ENCODE measurements around the gene LLGL2. TPM values are rescaled to one million over a fixed set of nuclear protein-coding genes. Genes with fewer than 3 reads are reported as not detected.

Gene LLGL2
- total RNA-seq, 3 donors from 2014 or later: 4.6 to 60.2 (median 52.4) TPM

DNA sequence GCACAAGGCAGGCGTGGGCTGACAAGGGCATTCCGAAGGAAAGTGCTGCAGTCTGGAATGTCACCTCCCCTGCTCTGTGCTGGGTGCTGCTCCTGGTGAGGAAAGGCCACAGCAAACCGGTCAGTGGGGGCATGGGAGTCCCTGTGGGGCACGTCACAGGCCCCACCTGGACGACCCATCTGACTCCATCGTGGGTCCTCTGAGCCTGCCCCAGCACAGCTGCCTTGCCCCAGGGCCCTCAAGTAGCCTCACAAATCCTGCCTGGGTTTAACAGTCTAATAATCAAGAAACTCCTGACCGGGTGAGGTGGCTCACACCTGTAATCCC, 59.3 kb downstream of the LLGL2 start:
- no peak for DNase-seq (ENCODE audit: low spot score in 2 of 2)
- H3K36me3 ChIP-seq: no peaks in the 10 kb centered on the region
- no peaks in the 10 kb centered on the region for H3K27me3 ChIP-seq
- H3K9me3 ChIP-seq: no peaks in the 10 kb centered on the region
- H3K4me3 ChIP-seq: no peak overlapping the region
- TF ChIP-seq POLR2A (IDR thresholded peaks at IDR 0.05) (no peak), POLR2AphosphoS5 (IDR thresholded peaks at IDR 0.05) (no peak)
- TF ChIP-seq, protein P1, sequence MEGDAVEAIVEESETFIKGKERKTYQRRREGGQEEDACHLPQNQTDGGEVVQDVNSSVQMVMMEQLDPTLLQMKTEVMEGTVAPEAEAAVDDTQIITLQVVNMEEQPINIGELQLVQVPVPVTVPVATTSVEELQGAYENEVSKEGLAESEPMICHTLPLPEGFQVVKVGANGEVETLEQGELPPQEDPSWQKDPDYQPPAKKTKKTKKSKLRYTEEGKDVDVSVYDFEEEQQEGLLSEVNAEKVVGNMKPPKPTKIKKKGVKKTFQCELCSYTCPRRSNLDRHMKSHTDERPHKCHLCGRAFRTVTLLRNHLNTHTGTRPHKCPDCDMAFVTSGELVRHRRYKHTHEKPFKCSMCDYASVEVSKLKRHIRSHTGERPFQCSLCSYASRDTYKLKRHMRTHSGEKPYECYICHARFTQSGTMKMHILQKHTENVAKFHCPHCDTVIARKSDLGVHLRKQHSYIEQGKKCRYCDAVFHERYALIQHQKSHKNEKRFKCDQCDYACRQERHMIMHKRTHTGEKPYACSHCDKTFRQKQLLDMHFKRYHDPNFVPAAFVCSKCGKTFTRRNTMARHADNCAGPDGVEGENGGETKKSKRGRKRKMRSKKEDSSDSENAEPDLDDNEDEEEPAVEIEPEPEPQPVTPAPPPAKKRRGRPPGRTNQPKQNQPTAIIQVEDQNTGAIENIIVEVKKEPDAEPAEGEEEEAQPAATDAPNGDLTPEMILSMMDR (IDR thresholded peaks at IDR 0.05): no peak
- intact Hi-C loops (cut with DNase I; ENCODE audit: low total_unique reads): loop anchor here (1.0 to 10.0 kb wide), 2 partner anchors 38 to 160 kb away; no protein-coding TSS in a partner anchor
- H3K4me1 ChIP-seq: peaks cover 0 to 7% of the 10 kb centered on the region in 2 donors
- no peak overlapping the region for H3K27ac ChIP-seq

DNA sequence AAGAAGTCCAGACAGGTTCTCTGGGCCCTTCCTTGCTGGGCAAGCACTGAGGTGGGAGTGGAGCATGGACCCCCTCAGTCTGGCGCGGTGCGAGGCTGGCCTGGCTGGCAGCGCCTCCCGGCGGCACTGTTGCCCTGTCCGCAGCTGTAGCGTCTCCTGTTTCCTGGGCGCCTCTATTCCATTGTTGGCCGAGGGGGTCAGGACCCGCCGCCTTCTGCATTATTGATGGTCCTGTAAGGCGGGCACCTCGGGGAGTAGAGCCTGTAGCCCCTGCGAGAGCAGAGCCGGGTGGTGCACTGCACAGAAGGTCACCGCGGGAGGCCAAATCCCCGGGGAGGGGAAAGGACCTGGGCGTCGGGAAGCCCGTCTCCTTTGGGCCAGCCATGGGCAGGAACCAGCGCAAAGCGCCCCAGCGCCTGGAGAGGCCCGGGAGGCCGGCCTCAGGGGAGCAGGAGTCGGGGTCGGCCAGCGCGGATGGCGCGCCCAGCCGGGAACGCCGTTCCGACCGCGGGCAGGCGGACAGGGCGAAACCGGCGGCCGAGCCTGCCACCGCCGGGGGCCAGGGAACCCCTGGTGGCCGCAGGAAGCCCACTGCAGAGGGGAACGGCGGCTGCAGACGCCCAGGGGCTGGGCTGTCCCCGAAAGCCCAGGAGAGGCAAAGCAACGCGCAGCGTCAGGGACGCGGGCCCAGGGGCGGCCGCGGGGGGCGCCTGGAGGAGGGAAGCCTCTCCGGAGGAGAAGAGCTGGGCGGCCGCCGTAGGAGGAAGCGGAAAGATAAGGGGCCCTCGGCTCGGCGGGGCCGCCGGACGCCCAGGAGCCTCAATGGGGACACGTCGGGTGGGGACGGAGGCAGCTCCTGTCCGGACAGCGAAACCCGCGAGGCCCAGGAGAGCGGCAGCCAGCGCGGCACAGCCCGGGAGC, 62.4 kb downstream of the LLGL2 start, which contains the start of gene MYO15B:
Gene MYO15B, plus strand, starts transcription at position 126 of the 921 bp plus-strand sequence. Its CDS starts 258 bp downstream, at position 384.
- Histone ChIP-seq H3K4me1 (peaks cover 0 to 7% of the 10 kb centered on the region in 2 donors), H3K36me3 (no peaks in the 10 kb centered on the region), H3K27me3 (no peaks in the 10 kb centered on the region), H3K27ac (peak within 1 kb of the TSS; percentile 81 to 96), H3K4me3 (peak within 1 kb of the TSS; percentile 70 to 91 (median 73)), H3K9me3 (no peaks in the 10 kb centered on the region)
- DNase-seq (ENCODE audit: low spot score in 2 of 2): no peak
- intact Hi-C loops (cut with DNase I; ENCODE audit: low total_unique reads): loop anchor here (10.0 kb wide), 1 partner anchor 163 kb away; no protein-coding TSS in a partner anchor
- TF ChIP-seq, protein P1 (IDR thresholded peaks at IDR 0.05): peak; percentile 5 to 26 (median 19)
- TF ChIP-seq POLR2A (IDR thresholded peaks at IDR 0.05) (peak; percentile 5), POLR2AphosphoS5 (IDR thresholded peaks at IDR 0.05) (no peak)

DNA sequence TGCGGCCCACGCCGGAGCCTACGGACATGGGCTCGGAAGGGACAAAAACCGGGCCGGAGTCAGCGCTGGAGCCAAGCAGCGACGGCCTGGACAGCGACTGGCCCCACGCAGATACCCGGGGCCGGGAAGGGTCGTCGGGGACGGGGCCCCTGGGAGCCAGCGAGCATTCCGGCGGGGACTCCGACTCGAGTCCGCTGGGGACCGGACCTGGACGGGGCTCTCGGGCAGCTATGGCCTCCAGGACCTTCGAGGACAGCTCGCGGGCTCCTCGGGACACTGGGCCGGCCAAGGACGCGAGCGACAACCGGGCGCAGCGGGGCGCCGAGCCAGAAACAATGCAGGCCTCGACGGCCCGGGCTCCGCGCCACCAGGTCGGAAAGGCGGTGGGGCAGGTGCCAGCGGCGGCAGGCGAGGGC, 63.1 kb downstream of the LLGL2 start:
- intact Hi-C loops (cut with DNase I; ENCODE audit: low total_unique reads): loop anchor here (10.0 kb wide), 1 partner anchor 164 kb away; no protein-coding TSS in a partner anchor
- TF ChIP-seq POLR2AphosphoS5 (IDR thresholded peaks at IDR 0.05) (peak in 1 of 3 donors; percentile 9), POLR2A (IDR thresholded peaks at IDR 0.05) (peak; percentile 1)
- TF ChIP-seq, protein P1 (IDR thresholded peaks at IDR 0.05): no peak
- peak in 1 of 2 donors; percentile 69 for DNase-seq (ENCODE audit: low spot score in 2 of 2)

DNA sequence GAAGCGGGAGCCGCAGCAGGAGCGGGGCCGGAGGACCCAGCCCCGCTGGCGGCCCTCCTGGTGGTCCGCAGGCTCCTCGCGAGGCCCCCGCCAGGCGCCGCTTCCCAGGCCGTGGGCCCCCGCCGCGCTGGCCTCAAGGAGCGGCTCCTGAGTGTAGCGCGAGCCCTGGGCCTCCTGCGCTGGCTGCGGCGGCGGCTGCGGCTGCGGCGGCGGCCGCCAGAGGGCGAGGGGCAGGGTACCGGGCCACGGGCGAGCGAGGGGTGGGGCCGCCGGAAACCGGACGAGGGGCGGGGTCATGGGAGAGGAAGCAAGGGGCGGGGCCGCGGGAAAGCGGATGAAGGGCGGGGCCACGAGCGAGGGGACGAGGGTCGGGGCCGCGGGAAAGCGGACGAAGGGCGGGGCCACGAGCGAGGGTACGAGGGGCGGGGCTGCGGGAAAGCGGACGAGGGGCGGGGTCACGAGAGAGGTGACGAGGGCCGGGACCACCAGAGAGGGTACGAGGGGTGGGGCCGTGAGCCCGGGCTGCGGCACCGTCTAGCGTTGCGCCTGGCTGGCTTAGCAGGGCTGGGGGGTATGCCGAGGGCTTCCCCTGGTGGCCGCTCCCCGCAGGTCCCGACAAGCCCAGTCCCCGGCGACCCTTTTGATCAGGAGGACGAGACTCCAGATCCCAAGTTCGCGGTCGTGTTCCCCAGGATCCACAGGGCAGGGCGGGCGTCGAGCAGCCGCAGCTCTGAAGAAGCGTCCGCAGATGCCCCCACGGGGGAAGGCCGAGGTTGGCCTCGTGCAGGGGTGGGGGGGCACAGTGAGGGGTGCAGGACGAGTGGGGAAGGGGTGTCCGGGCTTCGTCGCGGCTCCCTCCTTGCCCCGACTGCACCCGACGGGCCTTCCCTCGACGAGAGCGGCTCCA, 63.8 kb downstream of the LLGL2 start:
- H3K4me1 ChIP-seq: peaks cover 0 to 7% of the 10 kb centered on the region in 2 donors
- peak overlapping the region; percentile 70 to 91 (median 73) for H3K4me3 ChIP-seq
- peak; percentile 88 to 97 for DNase-seq (ENCODE audit: low spot score in 2 of 2)
- H3K27me3 ChIP-seq: no peaks in the 10 kb centered on the region
- TF ChIP-seq POLR2AphosphoS5 (IDR thresholded peaks at IDR 0.05) (no peak), POLR2A (IDR thresholded peaks at IDR 0.05) (no peak)
- TF ChIP-seq, protein P1 (IDR thresholded peaks at IDR 0.05): peak in 2 of 3 donors; percentile 26 to 92
- no peaks in the 10 kb centered on the region for H3K36me3 ChIP-seq
- intact Hi-C loops (cut with DNase I; ENCODE audit: low total_unique reads): loop anchor here (10.0 kb wide), 1 partner anchor 164 kb away; no protein-coding TSS in a partner anchor
- peak overlapping the region; percentile 81 to 96 for H3K27ac ChIP-seq
- H3K9me3 ChIP-seq: no peaks in the 10 kb centered on the region

More for the DNA sequence above, 63.1 kb downstream of the LLGL2 start:
- no peaks in the 10 kb centered on the region for H3K36me3 ChIP-seq
- H3K4me3 ChIP-seq: peak overlapping the region; percentile 70 to 91 (median 73)
- H3K9me3 ChIP-seq: no peaks in the 10 kb centered on the region
- H3K27me3 ChIP-seq: no peaks in the 10 kb centered on the region
- H3K27ac ChIP-seq: peak overlapping the region; percentile 81 to 96
- H3K4me1 ChIP-seq: peaks cover 0 to 7% of the 10 kb centered on the region in 2 donors
